Erythroblast (primary cell): ENCODE results near the gene ASB15.

ENCODE experiments used
- GATA1 ChIP-seq: IDR thresholded peaks from 2 replicates; pipeline ENCODE4 v1.6.1; 2011; ENCODE audit warnings: low read depth, mild to moderate bottlenecking, control low read depth, low read length, moderate library complexity
- POLR2A ChIP-seq: IDR thresholded peaks from 2 replicates; pipeline ENCODE4 v1.6.1; 2011; ENCODE audit warnings: mild to moderate bottlenecking, low read length

DNA sequence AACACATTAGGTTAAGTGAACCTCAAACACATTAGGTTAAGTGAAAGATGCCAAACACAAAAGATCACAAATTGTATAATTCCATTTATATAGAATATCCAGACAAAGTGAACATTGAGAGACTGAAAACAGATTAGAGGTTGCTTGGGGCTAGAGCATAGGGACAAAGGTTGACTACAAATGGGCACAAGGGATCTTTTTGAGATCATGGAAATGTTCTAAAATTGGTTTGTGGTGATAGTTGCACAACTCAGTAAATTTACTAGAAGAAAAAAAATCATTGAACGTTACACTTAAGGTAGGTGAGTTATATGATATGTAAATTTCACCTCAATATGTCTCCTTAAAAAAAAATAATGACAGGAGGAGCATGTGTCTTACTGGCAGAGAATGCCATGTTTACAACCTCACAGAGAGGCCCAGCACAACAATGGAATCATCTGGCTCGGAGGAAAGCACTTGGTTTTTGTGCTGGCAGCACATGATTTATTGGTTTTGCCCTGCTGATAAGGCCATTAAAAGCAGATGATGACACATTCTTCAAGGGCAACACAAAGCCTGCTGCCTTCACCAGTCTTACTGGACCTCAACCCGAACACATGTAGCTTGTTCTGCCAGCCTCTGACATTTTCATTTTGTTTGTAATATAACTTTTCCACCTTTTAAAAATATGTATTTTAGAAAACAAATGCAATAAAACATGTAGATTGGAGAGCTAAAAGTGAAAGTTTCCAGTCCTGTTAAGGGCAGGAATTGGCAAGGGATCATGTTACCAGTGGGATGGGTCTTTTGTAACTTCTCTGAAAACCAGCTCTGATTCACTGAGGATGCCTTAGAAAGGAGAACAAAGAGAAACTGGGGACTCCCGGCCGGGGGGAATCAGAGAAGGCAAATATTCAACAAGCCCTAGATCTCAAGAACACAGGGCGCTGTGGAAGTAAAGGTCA is 42.1 kb downstream of the ASB15 start:
- TF ChIP-seq POLR2A (no peak), GATA1 (no peak)
